ENCODE results near the gene STAB2.

STAB2 gene

DNA sequence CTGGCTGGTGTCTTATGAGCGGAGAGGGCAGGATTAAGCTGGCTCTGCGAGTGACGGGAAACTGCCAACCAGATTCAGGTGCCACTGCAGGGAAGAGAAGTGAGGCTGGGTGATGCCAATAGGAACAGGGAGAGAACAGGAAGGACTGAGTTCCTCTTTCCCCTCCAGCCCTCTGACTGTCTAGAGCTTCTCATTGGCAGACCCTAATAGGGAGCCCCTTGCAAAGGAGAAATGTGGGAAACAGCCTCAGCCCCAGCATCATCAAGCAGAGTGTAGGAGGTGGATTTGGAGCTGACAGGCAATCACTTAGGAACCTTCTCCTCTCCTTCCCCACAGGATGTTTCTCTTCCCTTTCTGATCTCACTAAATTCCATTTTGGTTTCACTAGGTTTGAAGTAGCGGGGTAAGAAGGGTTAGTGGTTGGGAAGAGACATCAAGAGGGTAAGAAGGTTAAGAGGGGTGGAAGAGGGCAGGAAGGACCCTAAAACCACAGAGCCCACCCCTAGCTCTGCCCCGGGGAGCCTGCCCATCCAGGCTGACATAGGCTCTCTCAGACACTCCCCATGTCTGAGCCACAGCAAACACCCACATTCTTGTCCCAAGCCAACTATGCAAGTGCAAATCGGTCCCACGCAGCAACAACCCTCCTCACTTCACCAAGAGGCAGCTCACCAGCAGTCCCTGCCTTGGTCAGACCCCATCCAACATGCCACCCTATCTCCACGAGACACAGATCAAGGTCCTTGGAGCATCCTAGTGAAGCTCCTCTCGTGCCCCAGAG lies 111.1 kb downstream of the STAB2 start:
- H3K4me3 ChIP-seq (ENCODE audit: low read depth, low read length), result no peak overlapping the region
- H3K36me3 ChIP-seq (replicated peaks), result no peaks in the 10 kb centered on the region
- no peak for TF ChIP-seq CTCF (IDR thresholded peaks at IDR 0.05; ENCODE audit: low read depth, low read length, missing control alignments)
- no peak for DNase-seq
- in situ Hi-C loops (cut with HindIII; ENCODE audit: low pct_ligation_motif_present, low sequenced_read_pairs), result no loop called here
- no peak overlapping the region for H3K27ac ChIP-seq
- no peaks in the 10 kb centered on the region for H3K27me3 ChIP-seq (replicated peaks)

DNA sequence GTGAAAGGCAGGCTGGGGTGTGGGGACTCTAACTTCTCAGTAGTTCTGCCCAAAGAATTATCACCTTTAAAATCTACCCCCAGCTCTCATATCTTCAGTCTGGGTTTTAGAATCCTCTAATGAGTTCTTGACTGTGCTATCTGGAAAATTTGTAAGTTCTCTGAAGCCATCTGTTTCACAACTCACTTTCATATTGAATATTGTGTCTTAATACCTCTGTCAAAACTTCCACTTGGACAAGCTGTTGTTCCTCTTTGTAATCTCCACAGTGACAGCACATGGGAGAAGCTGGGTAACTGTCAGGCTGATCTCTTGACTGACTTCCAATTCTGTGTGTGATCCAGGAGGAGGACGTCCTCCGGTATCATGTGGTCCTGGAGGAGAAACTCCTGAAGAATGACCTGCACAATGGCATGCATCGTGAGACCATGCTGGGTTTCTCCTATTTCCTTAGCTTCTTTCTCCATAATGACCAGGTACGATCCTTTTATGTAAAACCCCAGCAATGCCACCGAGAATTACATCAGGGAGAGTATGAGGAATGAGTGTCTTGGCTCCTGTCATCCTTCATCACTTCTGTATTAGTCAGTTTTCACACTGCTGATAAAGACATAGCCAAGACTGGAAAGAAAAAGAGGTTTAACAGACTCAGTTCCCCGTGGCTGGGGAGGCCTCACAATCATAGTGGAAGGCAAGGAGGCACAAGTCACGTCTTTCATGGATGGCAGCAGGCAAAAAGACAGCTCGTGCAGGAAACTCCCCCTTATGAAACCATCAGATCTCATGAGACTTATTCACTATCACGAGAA lies 111.9 kb downstream of the STAB2 start:
- DNase-seq, result no peak
- H3K4me3 ChIP-seq (ENCODE audit: low read depth, low read length), result no peak overlapping the region
- in situ Hi-C loops (cut with HindIII; ENCODE audit: low pct_ligation_motif_present, low sequenced_read_pairs), result no loop called here
- no peaks in the 10 kb centered on the region for H3K27me3 ChIP-seq (replicated peaks)
- TF ChIP-seq CTCF (IDR thresholded peaks at IDR 0.05; ENCODE audit: low read depth, low read length, missing control alignments), result no peak
- no peaks in the 10 kb centered on the region for H3K36me3 ChIP-seq (replicated peaks)
- no peak overlapping the region for H3K27ac ChIP-seq

DNA sequence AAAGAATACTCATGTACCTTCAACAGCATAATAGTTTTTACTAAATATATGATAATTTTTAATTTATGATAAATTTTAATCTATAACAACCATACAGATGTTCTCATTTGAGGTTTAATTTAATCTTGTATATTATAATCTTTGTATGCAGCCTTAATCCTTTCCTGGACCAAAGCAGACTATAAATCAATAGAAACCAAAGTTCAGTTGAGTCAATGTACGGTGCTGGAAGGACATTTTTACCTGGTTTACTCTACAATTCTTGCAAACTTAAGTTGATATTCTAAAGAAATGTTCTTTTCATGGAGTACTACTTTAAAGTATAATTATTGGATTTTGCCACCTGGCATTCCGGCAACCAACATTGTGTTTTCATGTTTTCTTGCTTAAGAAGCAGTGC lies 118.0 kb downstream of the STAB2 start:
- Histone ChIP-seq H3K36me3 (replicated peaks) (no peaks in the 10 kb centered on the region), H3K27ac (no peak overlapping the region), H3K4me3 (ENCODE audit: low read depth, low read length) (no peak overlapping the region), H3K27me3 (replicated peaks) (no peaks in the 10 kb centered on the region)
- DNase-seq, result no peak
- in situ Hi-C loops (cut with HindIII; ENCODE audit: low pct_ligation_motif_present, low sequenced_read_pairs), result no loop called here
- no peak for TF ChIP-seq CTCF (IDR thresholded peaks at IDR 0.05; ENCODE audit: low read depth, low read length, missing control alignments)

DNA sequence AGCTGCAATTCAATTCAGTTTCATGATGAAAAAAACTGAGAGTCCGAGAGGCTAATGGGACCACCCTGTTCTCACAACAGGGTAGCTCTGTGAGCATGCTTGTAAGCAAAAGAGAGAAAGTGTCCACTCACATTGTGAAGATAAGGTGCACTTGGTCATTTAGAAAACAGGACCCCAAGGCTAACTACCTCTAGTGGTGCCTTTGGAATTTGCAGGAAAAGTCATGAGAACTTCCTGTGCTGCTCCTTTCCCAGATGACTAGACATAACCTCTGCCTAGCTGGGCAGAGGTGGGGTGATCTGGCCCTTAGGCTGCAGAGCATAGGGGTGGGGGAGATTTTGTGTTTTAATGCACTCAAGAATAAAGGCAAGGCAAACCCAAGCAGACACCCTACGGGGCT lies 118.9 kb downstream of the STAB2 start:
- H3K4me3 ChIP-seq (ENCODE audit: low read depth, low read length), result no peak overlapping the region
- DNase-seq, result no peak
- H3K27ac ChIP-seq, result no peak overlapping the region
- in situ Hi-C loops (cut with HindIII; ENCODE audit: low pct_ligation_motif_present, low sequenced_read_pairs), result no loop called here
- TF ChIP-seq CTCF (IDR thresholded peaks at IDR 0.05; ENCODE audit: low read depth, low read length, missing control alignments), result peak; percentile 31
- no peaks in the 10 kb centered on the region for H3K36me3 ChIP-seq (replicated peaks)
- no peaks in the 10 kb centered on the region for H3K27me3 ChIP-seq (replicated peaks)

- Histone ChIP-seq H3K27me3 (replicated peaks) (no peaks in the 10 kb centered on the region), H3K36me3 (replicated peaks) (no peaks in the 10 kb centered on the region), H3K27ac (no peak overlapping the region), H3K4me3 (ENCODE audit: low read depth, low read length) (no peak overlapping the region)
- no peak for TF ChIP-seq CTCF (IDR thresholded peaks at IDR 0.05; ENCODE audit: low read depth, low read length, missing control alignments)
- DNase-seq, result no peak
- in situ Hi-C loops (cut with HindIII; ENCODE audit: low pct_ligation_motif_present, low sequenced_read_pairs), result no loop called here
Measured at GRCh38 chr12:103707446-103707845, 120.4 kb downstream of the STAB2 start.
